HCT116 (cell line): ENCODE measurements around the gene BAHD1. TPM values are rescaled to one million over a fixed set of nuclear protein-coding genes. Genes with fewer than 3 reads are reported as not detected.

Experiments used
- ATAC-seq: fragments of 200-7000 bp; cut with Tn5 transposase; 2 replicates; pipeline ENCODE4 v1.9.1; 2020; ENCODE audit warnings: mild to moderate bottlenecking, moderate library complexity
- BruUV-seq: library from RNA; stranded (reverse); fragments of 400-500 nt; replicated peaks from 2 replicates; lab custom pipeline; 2021; lab: Mats Ljungman, UMichigan
- CTCF ChIA-PET: fragments of 300-600 bp; sonication (Branson Sonifier 250); formaldehyde crosslinking; loops from one replicate; lab custom pipeline; 2021; ENCODE audit warnings: antibody characterized with exemption; lab: Charles Lee
- POLR2A ChIA-PET: fragments of 300-600, 350-600 bp; sonication (Branson Sonifier 250); formaldehyde crosslinking; loops from one replicate; lab custom pipeline; 2021; ENCODE audit warnings: antibody characterized with exemption; lab: Charles Lee
- RAD21 ChIA-PET, 2 experiments: fragments of 300-600 bp; sonication (Branson Sonifier 250); formaldehyde crosslinking; loops; one replicate each; lab custom pipeline; 2023; ENCODE audit warnings: low total read pairs in 2 of 2; ENCODE audit not compliant: uncharacterized antibody in 2 of 2, unreplicated experiment in 2 of 2, low non-redundant PET in 1 of 2; lab: Charles Lee
- DNase-seq: peaks from one replicate; pipeline ENCODE4 v3.0.0-alpha.2; 2010; ENCODE audit warnings: low read depth, low spot score
- H2AFZ ChIP-seq: fragments of 200-600 bp; shearing (Covaris generic), sonication (generic); 2 replicates; pipeline ENCODE4 v1.6.1; 2017; ENCODE audit warnings: low read depth, mixed run types, mixed read lengths, antibody characterized with exemption, low read length; ENCODE audit not compliant: poor library complexity, severe bottlenecking
- H3K27ac ChIP-seq: 2 replicates; pipeline ENCODE4 v1.5.1; 2012; ENCODE audit warnings: low read depth, low read length
- H3K27me3 ChIP-seq: fragments of 200-600 bp; sonication (generic); 2 replicates; pipeline ENCODE4 v1.6.1; 2016; ENCODE audit warnings: mixed run types, low read length, mixed read lengths; ENCODE audit not compliant: insufficient read depth
- H3K36me3 ChIP-seq, 2 experiments: fragments of 200-500 bp in 1 of 2; fragments of 200-600 bp in 1 of 2; sonication (Bioruptor generic) in 1 of 2; sonication (generic) in 1 of 2; 2 replicates each; pipeline versions ENCODE4 v1.5.1 to v1.6.1; 2014 to 2016; ENCODE audit warnings: low read length in 2 of 2, inconsistent platforms in 1 of 2, mixed read lengths in 1 of 2, mixed run types in 1 of 2; ENCODE audit not compliant: insufficient read depth in 2 of 2, control insufficient read depth in 1 of 2
- H3K4me1 ChIP-seq, 2 experiments: fragments of 200-600 bp in 1 of 2; sonication (generic) in 1 of 2; 2 replicates each; pipeline versions ENCODE4 v1.5.1 to v1.6.1; 2012 to 2017; ENCODE audit warnings: low read length in 2 of 2, inconsistent platforms in 1 of 2, mild to moderate bottlenecking in 1 of 2, mixed read lengths in 1 of 2, mixed run types in 1 of 2, moderate library complexity in 1 of 2; ENCODE audit not compliant: insufficient read depth in 2 of 2, control insufficient read depth in 1 of 2
- H3K4me2 ChIP-seq: fragments of 200-600 bp; sonication (generic); 2 replicates; pipeline ENCODE4 v1.6.1; 2017; ENCODE audit warnings: mixed run types, low read length, mixed read lengths
- H3K4me3 ChIP-seq, 2 experiments: fragments of 200-600 bp in 1 of 2; sonication (generic) in 1 of 2; replicated peaks in 1 of 2; 2 replicates each; pipeline ENCODE4 v1.5.1; 2011 to 2016; ENCODE audit warnings: low read length in 2 of 2, control low read depth in 1 of 2, low read depth in 1 of 2, mild to moderate bottlenecking in 1 of 2, mixed read lengths in 1 of 2, mixed run types in 1 of 2
- H3K79me2 ChIP-seq: fragments of 200-600 bp; sonication (generic); 2 replicates; pipeline ENCODE4 v1.6.1; 2017; ENCODE audit warnings: mild to moderate bottlenecking, mixed run types, low read length, moderate library complexity, mixed read lengths; ENCODE audit not compliant: insufficient read depth
- H3K9ac ChIP-seq: fragments of 200-600 bp; sonication (generic); 2 replicates; pipeline ENCODE4 v1.6.1; 2016; ENCODE audit warnings: low read length, mixed read lengths
- H3K9me2 ChIP-seq: fragments of 200-600 bp; sonication (generic), shearing (Covaris generic); 2 replicates; pipeline ENCODE4 v1.6.1; 2017; ENCODE audit warnings: mixed run types, mild to moderate bottlenecking, moderate library complexity; ENCODE audit not compliant: insufficient read depth
- H3K9me3 ChIP-seq, 2 experiments: fragments of 200-500 bp in 1 of 2; fragments of 200-600 bp in 1 of 2; sonication (Bioruptor generic) in 1 of 2; sonication (generic) in 1 of 2; 2 replicates each; pipeline ENCODE4 v1.6.1; 2014 to 2017; ENCODE audit warnings: low read length in 2 of 2, mixed read lengths in 2 of 2, inconsistent platforms in 1 of 2, low read depth in 1 of 2, mild to moderate bottlenecking in 1 of 2, mixed run types in 1 of 2, moderate library complexity in 1 of 2; ENCODE audit not compliant: control insufficient read depth in 1 of 2, insufficient read depth in 1 of 2
- H4K20me1 ChIP-seq: fragments of 200-600 bp; sonication (generic), shearing (Covaris generic); 2 replicates; pipeline ENCODE4 v1.6.1; 2017; ENCODE audit warnings: mixed run types, mild to moderate bottlenecking, moderate library complexity; ENCODE audit not compliant: insufficient read depth
- CBX3 ChIP-seq: IDR thresholded peaks from 2 replicates; pipeline ENCODE4 v1.6.1; 2012; ENCODE audit warnings: low read depth
- CTCF ChIP-seq, 3 experiments: fragments of 200-600 bp in 1 of 3; sonication (generic) in 1 of 3; IDR thresholded peaks in 2 of 3; conservative IDR thresholded peaks in 1 of 3; 2 replicates each; pipeline ENCODE4 v1.5.1; 2012 to 2017; ENCODE audit warnings: low read depth in 2 of 3, low read length in 2 of 3, antibody characterized with exemption in 1 of 3, borderline replicate concordance in 1 of 3, control low read depth in 1 of 3, mild to moderate bottlenecking in 1 of 3, mixed read lengths in 1 of 3, mixed run types in 1 of 3, moderate library complexity in 1 of 3; ENCODE audit not compliant: insufficient read depth in 1 of 3
- ELF1 ChIP-seq: IDR thresholded peaks from 2 replicates; pipeline ENCODE4 v1.6.1; 2012; ENCODE audit warnings: low read depth, borderline replicate concordance
- FOSL1 ChIP-seq: IDR thresholded peaks from 2 replicates; pipeline ENCODE4 v1.6.1; 2012; ENCODE audit warnings: low read depth
- JUND ChIP-seq: IDR thresholded peaks from 2 replicates; pipeline ENCODE4 v1.6.1; 2012
- POLR2A ChIP-seq: IDR thresholded peaks from 2 replicates; pipeline ENCODE4 v1.7.0; 2011; ENCODE audit warnings: borderline replicate concordance; ENCODE audit not compliant: insufficient read depth, insufficient read length; ENCODE audit errors: extremely low read depth
- POLR2AphosphoS5 ChIP-seq: IDR thresholded peaks from 2 replicates; pipeline ENCODE4 v1.6.1; 2011; ENCODE audit warnings: mild to moderate bottlenecking, low read depth, low read length, moderate library complexity
- TCF7L2 ChIP-seq: IDR thresholded peaks from 2 replicates; pipeline ENCODE4 v1.7.0; 2011; ENCODE audit warnings: borderline replicate concordance, inconsistent platforms; ENCODE audit not compliant: insufficient read depth, insufficient read length; ENCODE audit errors: extremely low read depth
- ZFX ChIP-seq: fragments of 450-650 bp; IDR thresholded peaks from 2 replicates; pipeline ENCODE4 v1.6.1; 2017
- ZNF274 ChIP-seq: fragments of 200-500 bp; sonication (Bioruptor generic); IDR thresholded peaks from 2 replicates; pipeline ENCODE4 v1.6.1; 2014; ENCODE audit warnings: mild to moderate bottlenecking, low read depth, low read length, inconsistent platforms
- intact Hi-C: fragments of 100-400 bp; cut with micrococcal nuclease; formaldehyde crosslinking; loops from 2 replicates; pipeline ENCODE4 v1.10.0; 2022
- total RNA-seq: library from RNA; stranded (reverse); gene quantifications from one replicate; pipeline ENCODE4 v1.2.1, GENCODE V29; 2021; ENCODE audit not compliant: unreplicated experiment
- TF ChIP-seq, protein P1 (sequence below): IDR thresholded peaks from 2 replicates; pipeline ENCODE4 v1.6.1; 2012

The BAHD1 gene
- total RNA-seq, 1 experiment from 2014 or later: 25.0 TPM

DNA sequence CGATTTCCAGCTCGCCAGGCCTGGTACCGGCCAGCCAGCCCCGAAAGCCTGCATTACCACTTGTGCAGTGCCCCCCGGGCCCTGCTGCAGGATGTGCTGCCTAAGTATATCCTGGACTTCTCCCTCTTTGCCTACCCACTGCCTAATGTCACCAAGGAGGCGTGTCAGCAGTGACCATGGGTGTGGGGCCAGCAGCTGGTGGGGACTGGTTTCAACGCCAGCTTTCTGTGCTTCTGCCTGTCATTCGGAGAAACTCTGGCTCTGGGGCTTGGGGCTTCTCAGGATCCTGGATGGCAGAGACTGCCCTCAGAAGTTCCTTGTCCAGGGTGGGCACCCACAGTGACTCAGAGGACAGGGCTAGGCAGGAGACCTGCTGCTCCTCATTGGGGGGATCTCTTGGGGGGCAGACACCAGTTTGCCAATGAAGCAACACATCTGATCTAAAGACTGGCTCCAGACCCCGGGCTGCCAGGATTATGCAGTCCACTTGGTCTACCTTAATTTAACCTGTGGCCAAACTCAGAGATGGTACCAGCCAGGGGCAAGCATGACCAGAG is 31.5 kb downstream of the BAHD1 start:
- H3K79me2 ChIP-seq: peaks cover 3% of the 10 kb centered on the region; the same call in 1 of the 2 replicates
- CTCF ChIA-PET: no interaction called here
- no TSS peak for BruUV-seq

More for the DNA sequence above, 31.5 kb downstream of the BAHD1 start:
- no peak overlapping the region for H2AFZ ChIP-seq
- TF ChIP-seq CBX3: no peak
- no peak for TF ChIP-seq ELF1
- no peak for TF ChIP-seq ZNF274
- no peak for TF ChIP-seq CTCF (IDR thresholded peaks at IDR 0.05 in 2 of 3, conservative IDR thresholded peaks at IDR 0.05 in 1 of 3; ENCODE audit: borderline replicate concordance in 1 of 3, insufficient read depth in 1 of 3, low read depth in 2 of 3, low read length in 2 of 3)
- TF ChIP-seq FOSL1: no peak
- TF ChIP-seq JUND: no peak
- TF ChIP-seq, protein P1, sequence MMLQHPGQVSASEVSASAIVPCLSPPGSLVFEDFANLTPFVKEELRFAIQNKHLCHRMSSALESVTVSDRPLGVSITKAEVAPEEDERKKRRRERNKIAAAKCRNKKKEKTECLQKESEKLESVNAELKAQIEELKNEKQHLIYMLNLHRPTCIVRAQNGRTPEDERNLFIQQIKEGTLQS: no peak
- TF ChIP-seq POLR2A: no peak
- no peak for TF ChIP-seq TCF7L2
- no peak for TF ChIP-seq POLR2AphosphoS5
- TF ChIP-seq ZFX: no peak
- ChIA-PET RAD21 (no interaction called here), POLR2A (no interaction called here)
- DNase-seq (no peak), ATAC-seq (no peak; the same call in 1 of the 2 replicates)
- intact Hi-C loops: no loop called here
- H3K27ac ChIP-seq: peak overlapping the region; percentile 79; the same call in 1 of the 2 replicates
- H3K4me1 ChIP-seq: peaks cover 14 to 22% of the 10 kb centered on the region in 2 experiments
- H4K20me1 ChIP-seq: no peaks in the 10 kb centered on the region
- no peaks in the 10 kb centered on the region for H3K9me3 ChIP-seq
- H3K9ac ChIP-seq: peak overlapping the region; percentile 80; the same call in 1 of the 2 replicates
- H3K27me3 ChIP-seq: no peaks in the 10 kb centered on the region
- no peaks in the 10 kb centered on the region for H3K36me3 ChIP-seq
- H3K9me2 ChIP-seq: no peaks in the 10 kb centered on the region
- peak overlapping the region; percentile 77 to 86 for H3K4me3 ChIP-seq
- peak overlapping the region; percentile 100 for H3K4me2 ChIP-seq
